Gastroesophageal sphincter (tissue), 3 donors: Measurements from ENCODE around the gene ARPP21.

Source experiments
- CTCF ChIP-seq, 4 experiments: fragments of 200-600 bp in 2 of 4; fragments of 450-650 bp in 2 of 4; sonication (generic) in 1 of 4; IDR thresholded peaks; one replicate each; pipeline ENCODE4 v1.5.1; 2017 to 2019; ENCODE audit warnings: antibody characterized with exemption in 4 of 4, mild to moderate bottlenecking in 2 of 4, moderate library complexity in 2 of 4
- POLR2A ChIP-seq, 2 donors: fragments of 450-650 bp; IDR thresholded peaks; one replicate each; pipeline ENCODE4 v1.6.1; 2017; ENCODE audit warnings: antibody characterized with exemption in 2 of 2, mild to moderate bottlenecking in 2 of 2, moderate library complexity in 1 of 2

- TF ChIP-seq CTCF (IDR thresholded peaks at IDR 0.05) = no peak
- TF ChIP-seq POLR2A (IDR thresholded peaks at IDR 0.05) = no peak
These were observed 910 bp upstream of the ARPP21 start for GRCh38 chr3:35638251-35638979.
